GM19467 (cell line): ENCODE results near the gene MAEA.
A peak's percentile ranks its signal among the peaks of the same experiment; 100 is the strongest.

Source experiments
- ATAC-seq: cut with Tn5 transposase; IDR thresholded peaks from one replicate; pipeline ENCODE4 v1.9.1; 2021; ENCODE audit warnings: mild to moderate bottlenecking, moderate library complexity; ENCODE audit not compliant: unreplicated experiment

MAEA gene

GRCh38 chr4:1298461-1298860, 8.8 kb downstream of the MAEA start:
- no peak for ATAC-seq

- ATAC-seq, result no peak
Observed at GRCh38 chr4:1299301-1299860, 9.7 kb downstream of the MAEA start.

GRCh38 chr4:1300466-1301455, 11.1 kb downstream of the MAEA start:
- no peak for ATAC-seq

DNA sequence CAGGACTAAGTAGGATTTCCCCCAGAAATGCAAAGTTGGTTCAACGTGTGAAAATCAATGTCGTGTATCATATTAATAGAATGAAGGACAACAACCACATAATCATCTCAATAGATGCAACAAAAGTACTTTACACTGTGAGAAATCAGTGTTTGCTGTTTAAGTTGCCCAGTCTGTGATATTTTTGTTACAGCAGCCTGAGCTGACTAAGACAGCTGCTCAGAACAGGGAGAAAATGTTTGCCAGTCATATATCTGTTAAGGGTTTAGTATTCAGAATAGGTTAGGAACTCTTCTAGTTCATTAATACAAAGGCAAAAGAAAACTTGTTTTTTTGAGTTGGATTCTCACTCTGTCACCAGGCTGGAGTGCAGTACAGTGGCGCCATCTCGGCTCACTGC, 12.5 kb downstream of the MAEA start:
- no peak for ATAC-seq

DNA sequence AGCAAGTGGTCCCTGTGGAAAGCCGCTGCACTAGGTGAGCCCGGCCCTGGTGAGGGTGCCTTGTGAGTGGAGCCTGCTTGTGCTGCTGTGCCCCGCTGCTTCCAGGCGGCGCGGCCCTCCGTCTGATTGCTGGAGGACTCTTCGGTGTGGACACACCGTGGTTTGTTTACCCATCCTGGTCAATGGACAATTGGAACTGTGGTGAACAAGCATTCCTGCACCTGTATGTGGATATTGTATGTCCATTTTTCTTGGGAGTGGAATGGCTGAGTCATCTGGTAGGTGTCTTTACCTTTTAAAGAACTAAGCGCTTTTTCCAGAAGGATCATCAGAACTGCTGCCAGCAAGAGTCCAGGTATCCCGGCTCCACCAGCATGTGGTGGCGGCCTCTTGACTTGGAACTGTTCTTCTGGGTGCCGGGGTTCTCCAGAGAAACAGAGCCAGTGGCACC, 15.6 kb downstream of the MAEA start:
- no peak for ATAC-seq

DNA sequence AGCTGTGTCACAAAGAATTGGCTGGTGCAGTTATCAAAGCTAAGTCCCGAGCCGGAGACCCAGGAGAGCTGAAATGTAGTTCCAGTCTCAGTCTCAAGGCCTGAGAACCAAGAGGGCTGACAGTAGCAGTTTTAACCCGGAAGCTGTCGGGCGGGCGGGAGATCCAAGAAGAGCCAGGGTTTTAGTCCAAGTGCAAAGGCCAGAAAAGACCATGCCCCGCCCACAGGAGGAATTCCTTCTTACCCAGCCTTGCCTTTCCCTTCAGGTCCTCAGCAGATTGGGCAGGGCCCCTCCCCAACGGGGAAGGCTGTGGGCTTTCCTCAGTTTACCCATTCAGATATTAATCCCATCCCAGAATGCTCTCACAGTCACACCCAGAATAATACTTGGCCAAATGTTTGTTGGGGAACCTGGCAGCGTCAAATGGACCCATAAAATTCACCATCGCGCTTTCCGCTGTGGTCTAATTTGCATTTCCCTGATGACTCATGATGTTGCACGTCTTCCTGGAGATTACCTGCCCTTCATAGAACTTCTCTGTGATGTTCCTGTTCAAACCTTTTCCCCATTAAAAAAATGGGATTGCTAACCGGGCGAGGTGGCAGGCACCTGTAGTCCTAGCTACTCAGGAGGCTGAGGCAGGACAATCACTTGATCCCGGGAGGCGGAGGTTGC, 16.2 kb downstream of the MAEA start:
- no peak for ATAC-seq

DNA sequence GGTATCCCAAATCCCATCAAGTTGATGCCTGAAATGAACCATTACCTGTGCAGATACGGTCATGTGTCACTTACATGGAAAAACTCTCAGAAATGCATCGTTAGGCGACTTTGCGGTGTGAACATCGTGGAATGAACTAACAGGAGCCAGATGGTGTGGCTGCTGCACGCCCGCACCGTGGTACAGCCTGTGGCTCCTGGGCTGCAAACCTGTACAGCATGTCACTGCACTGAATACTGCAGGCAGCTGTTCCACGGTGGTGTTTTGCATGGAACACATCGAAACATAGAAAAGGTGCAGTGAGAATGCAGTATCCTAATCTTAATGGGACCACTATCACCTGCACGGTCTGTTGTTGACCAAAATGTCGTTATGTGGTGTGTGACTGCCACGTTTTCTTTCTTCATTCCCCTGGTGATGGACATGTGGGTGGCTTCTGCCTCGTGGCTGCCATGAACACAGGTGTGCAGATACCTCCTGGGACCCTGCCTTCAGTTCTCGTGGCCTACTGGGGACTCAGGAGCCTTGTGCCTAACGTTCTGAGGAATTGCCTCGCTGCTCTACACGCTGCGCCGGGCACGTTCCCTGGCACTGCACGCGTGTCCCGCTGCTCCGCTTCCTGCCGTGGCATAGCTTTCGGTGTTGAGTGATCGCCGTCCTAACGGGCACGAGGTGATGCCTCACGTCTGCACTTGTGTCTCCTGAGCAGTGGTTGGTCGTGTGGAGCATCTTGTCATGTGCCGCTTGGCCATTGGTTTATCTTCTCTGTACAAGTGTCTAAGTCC, 18.5 kb downstream of the MAEA start:
- no peak for ATAC-seq

DNA sequence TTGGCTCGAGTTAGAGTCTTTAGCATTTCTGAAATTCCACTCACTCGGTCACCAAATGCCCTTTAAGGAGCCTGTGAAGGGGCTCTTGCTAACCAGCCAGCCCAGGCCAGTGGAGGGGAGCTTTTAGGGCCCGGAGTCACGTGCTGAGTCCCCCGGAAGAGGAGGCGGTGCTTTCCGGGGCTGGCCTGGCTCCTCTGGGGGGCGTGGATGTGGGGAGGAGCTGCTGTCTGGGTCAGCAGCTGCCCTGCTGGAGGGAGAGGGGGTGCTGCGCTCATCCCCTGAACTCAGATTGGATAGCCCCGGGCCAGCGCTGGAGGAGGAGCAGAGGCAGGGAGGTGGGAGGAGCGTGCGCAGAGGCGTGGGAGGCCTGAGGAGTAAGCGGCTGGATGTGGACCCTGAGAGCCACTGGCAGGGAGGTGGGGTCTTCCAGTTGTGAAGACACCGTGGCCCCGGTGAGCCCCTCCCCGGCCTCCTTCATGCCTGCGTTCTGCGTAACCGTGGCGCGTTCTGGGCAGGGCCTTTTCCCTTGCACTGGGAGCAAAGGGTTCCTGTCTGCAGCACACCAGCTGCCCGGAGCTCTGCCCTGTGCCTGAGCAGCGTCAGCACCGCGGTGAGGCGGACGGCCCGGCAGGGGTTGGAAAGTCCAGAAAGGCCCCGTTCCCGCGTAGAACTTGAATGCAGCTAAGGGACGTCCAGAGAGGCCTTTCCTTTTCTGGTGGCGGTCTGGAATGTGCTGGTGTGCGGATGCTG, 19.7 kb downstream of the MAEA start:
- peak; percentile 77 for ATAC-seq

GRCh38 chr4:1310031-1310795, 20.5 kb downstream of the MAEA start:
- ATAC-seq, result no peak

DNA sequence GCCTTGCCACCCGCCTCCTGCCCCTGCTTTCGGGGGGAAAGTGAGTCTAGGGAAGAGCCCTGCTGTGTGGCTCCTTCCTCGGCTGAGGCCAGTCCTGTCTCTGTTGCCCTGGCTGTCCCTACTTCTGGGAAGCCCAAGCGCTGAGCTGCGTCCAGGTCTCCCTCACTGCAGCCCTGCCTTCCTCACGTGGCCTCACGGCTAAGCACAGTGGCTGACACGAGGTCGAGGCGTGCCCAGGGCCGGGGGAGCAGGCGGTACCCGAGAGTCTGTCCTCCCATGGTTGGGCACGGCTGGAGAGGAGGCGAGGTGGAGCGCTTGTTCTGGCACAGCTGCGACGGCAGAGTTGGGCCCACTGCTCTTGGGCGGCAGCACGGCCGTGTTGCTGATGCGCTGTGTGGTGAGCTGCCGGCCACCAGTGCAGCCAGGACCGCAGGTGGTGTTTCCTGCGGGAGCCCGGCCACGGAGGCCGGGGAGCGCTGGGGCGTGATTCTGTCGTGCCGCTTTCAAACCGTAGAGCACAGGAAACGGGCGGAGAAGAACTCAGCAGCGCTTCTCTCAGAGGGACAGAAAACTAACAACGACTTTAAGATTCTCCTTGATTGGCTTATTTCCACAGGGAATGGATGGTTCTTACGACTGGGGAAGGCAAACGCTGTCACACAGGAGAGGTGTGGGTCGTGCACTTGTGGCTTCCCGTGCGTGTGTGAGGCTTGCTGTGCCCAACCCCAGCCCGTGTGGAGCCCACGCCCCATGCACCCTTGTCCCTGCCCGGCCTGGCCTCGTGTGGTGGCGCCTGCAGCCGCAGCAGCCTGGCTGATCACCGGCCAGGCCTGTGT, 21.3 kb downstream of the MAEA start:
- ATAC-seq, result no peak

DNA sequence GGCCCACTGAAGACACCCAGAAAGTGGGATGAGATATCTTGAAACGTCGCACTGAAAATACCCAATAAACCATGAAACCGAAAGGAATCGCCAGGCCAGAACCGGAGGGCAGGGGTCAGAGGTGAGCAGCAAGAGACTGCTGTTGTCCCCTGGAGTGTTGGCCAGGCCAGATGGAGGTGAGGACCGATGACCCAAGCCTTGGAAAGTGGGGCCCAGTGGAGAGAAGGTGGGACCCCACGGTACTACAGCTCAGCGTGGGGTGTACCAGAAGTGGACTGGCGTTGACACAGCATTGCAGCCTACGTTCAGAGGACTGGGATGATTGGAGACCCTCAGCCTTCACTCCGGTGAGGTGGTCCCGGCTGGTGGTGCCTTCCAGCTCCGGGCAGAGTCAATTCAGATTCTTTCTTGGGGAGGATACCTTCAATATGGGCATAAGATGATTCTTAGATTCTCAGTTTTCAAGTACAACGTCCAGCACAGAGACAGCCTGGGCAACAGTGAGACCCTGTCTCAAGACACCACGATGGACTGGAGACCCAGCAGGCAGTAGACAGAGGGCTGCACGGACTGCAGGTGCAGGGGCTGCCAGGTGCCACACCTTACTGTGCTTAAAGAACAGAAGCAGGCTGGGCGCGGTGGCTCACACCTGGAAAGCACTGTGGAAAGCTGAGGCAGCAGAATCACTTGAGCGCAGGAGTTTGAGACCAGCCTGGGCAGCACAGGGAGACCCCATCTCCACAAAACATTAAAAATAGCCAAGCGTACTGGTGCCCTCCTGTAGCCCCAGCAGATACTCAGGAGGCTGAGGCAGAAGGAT, 23.3 kb downstream of the MAEA start:
- ATAC-seq, result no peak

DNA sequence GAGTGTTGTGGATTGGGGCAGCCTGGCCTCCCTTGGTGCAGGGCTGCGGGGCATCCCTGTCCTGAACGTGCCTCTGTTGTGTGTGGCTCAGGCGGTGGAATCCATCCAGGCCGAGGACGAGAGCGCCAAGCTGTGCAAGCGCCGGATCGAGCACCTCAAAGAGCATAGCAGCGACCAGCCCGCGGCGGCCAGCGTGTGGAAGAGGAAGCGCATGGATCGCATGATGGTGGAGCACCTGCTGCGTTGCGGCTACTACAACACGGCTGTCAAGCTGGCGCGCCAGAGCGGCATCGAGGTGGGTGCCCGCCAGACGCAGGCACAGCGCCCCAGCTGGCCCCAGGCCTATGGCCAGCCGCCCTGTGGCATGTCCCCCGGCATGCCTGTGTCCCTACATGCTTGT, 25.6 kb downstream of the MAEA start:
- ATAC-seq, result no peak

GRCh38 chr4:1315836-1316536, 26.3 kb downstream of the MAEA start:
- ATAC-seq, result no peak

GRCh38 chr4:1316537-1317168, 27.0 kb downstream of the MAEA start:
- no peak for ATAC-seq

DNA sequence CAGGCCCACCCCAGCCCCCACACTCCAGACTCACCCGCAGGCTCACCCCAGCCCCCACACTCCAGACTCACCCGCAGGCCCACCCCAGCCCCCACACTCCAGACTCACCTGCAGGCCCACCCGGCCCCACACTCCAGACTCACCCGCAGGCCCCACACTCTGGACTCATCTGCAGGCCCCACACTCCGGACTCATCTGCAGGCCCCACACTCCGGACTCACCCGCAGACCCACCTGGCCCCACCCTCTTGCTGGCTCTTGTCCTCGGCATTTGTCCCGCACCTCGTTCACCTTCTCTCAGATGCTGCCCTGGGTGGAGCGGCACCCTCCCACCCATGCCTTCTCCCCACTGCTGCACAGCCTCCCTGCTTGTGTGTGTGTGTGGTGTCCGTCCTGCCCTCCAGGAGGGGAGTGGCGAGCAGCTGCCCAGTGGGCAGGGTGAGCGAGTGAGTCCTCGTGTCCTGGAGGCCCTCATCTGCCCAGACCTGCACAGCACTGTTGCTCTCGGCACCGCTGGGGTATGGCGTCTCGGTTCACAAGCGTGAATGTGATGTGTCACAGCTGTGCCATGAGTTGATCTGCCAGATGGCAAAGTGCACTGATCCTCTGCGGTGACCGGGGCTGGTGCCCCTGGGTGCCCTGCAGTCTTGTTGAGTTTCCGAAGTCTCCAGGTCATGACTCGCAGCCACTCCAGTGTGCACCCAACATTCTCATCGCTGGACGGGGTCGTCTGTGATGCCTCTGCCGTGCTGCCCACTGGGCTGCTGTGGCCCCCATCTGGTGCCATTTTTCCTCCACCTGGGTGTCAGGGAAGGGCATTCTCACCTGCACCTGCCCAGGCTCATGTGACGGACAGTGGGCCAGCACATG, 27.7 kb downstream of the MAEA start:
- ATAC-seq, result no peak

DNA sequence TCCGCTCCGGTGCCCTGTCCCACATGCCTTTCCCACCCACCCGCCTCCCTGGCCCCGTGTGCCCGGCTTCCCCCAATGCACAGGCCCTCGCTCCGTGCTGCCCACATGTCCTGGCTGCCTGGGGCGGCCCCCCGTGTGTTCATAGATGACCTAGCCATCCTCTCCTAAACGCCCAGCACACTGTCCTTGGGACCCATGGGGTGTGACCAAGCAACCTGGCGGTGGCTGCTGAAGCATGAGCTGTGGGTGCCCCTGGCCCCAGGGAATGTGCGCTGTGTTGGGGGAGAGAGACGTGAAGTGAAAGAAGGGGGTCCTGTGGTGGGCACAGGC, 28.3 kb downstream of the MAEA start:
- no peak for ATAC-seq
